H1 (cell line): ENCODE measurements around the gene CPEB1.

Experiments used
- CREB1 ChIP-seq: IDR thresholded peaks from 2 replicates; pipeline ENCODE4 v1.6.1; 2012; ENCODE audit warnings: inconsistent platforms
- EGR1 ChIP-seq: IDR thresholded peaks from 2 replicates; pipeline ENCODE4 v1.6.1; 2011; ENCODE audit warnings: low read depth, low read length, borderline replicate concordance
- EP300 ChIP-seq, 2 experiments: IDR thresholded peaks; 1 replicate in 1 of 2; 2 replicates in 1 of 2; pipeline ENCODE4 v1.6.1; 2011 to 2012; ENCODE audit warnings: low read depth in 2 of 2, low read length in 2 of 2, mild to moderate bottlenecking in 2 of 2, borderline replicate concordance in 1 of 2, inconsistent platforms in 1 of 2, moderate library complexity in 1 of 2
- EZH2 ChIP-seq: fragments of 200-600 bp; sonication (generic); IDR thresholded peaks from 2 replicates; pipeline ENCODE4 v1.7.1; 2012; ENCODE audit warnings: low read depth, mild to moderate bottlenecking, moderate library complexity, low read length, inconsistent platforms; ENCODE audit not compliant: severe bottlenecking
- POLR2A ChIP-seq, 2 experiments: IDR thresholded peaks; 1 replicate in 1 of 2; 2 replicates in 1 of 2; pipeline ENCODE4 v1.6.1; 2011; ENCODE audit warnings: low read depth in 2 of 2, low read length in 2 of 2, mild to moderate bottlenecking in 2 of 2; ENCODE audit errors: control extremely low read depth in 1 of 2
- RAD21 ChIP-seq, 2 experiments: IDR thresholded peaks in 1 of 2; conservative IDR thresholded peaks in 1 of 2; 2 replicates each; pipeline ENCODE4 v1.6.1; 2011; ENCODE audit warnings: low read depth in 2 of 2, low read length in 2 of 2, improper control_type of control experiment in 1 of 2, inconsistent platforms in 1 of 2, mild to moderate bottlenecking in 1 of 2, moderate library complexity in 1 of 2
- TAF7 ChIP-seq: optimal IDR thresholded peaks from 2 replicates; pipeline ENCODE3; 2011; ENCODE audit warnings: low read depth, mild to moderate bottlenecking, inconsistent platforms, low read length, moderate library complexity, borderline replicate concordance
- TF ChIP-seq, protein P1 (sequence below): IDR thresholded peaks from 2 replicates; pipeline ENCODE4 v1.6.1; 2012; ENCODE audit warnings: inconsistent platforms
- TF ChIP-seq, protein P2 (sequence below), 3 experiments: IDR thresholded peaks; 1 replicate in 2 of 3; 2 replicates in 1 of 3; pipeline versions ENCODE4 v1.5.1 to v1.6.1; 2011; ENCODE audit warnings: low read length in 3 of 3, mild to moderate bottlenecking in 3 of 3, inconsistent platforms in 2 of 3, low read depth in 1 of 3, moderate library complexity in 1 of 3; ENCODE audit not compliant: insufficient read depth in 1 of 3; ENCODE audit errors: control extremely low read depth in 1 of 3

- TF ChIP-seq EP300 (IDR thresholded peaks at IDR 0.05; ENCODE audit: borderline replicate concordance in 1 of 2, low read depth in 2 of 2, low read length in 2 of 2) (no peak), RAD21 (IDR thresholded peaks at IDR 0.05 in 1 of 2, conservative IDR thresholded peaks at IDR 0.05 in 1 of 2; ENCODE audit: low read depth in 2 of 2, low read length in 2 of 2) (no peak), EZH2 (no peak), POLR2A (IDR thresholded peaks at IDR 0.05; ENCODE audit: control extremely low read depth in 1 of 2, low read depth in 2 of 2, low read length in 2 of 2) (no peak), EGR1 (no peak), TAF7 (no peak), CREB1 (no peak)
- TF ChIP-seq, protein P1, sequence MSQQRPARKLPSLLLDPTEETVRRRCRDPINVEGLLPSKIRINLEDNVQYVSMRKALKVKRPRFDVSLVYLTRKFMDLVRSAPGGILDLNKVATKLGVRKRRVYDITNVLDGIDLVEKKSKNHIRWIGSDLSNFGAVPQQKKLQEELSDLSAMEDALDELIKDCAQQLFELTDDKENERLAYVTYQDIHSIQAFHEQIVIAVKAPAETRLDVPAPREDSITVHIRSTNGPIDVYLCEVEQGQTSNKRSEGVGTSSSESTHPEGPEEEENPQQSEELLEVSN = no peak
- TF ChIP-seq, protein P2, sequence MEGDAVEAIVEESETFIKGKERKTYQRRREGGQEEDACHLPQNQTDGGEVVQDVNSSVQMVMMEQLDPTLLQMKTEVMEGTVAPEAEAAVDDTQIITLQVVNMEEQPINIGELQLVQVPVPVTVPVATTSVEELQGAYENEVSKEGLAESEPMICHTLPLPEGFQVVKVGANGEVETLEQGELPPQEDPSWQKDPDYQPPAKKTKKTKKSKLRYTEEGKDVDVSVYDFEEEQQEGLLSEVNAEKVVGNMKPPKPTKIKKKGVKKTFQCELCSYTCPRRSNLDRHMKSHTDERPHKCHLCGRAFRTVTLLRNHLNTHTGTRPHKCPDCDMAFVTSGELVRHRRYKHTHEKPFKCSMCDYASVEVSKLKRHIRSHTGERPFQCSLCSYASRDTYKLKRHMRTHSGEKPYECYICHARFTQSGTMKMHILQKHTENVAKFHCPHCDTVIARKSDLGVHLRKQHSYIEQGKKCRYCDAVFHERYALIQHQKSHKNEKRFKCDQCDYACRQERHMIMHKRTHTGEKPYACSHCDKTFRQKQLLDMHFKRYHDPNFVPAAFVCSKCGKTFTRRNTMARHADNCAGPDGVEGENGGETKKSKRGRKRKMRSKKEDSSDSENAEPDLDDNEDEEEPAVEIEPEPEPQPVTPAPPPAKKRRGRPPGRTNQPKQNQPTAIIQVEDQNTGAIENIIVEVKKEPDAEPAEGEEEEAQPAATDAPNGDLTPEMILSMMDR (IDR thresholded peaks at IDR 0.05; ENCODE audit: control extremely low read depth in 1 of 3, insufficient read depth in 1 of 3, low read depth in 1 of 3, low read length in 3 of 3) = no peak
Observed at GRCh38 chr15:82545478-82545877, 101.7 kb downstream of the CPEB1 start.
